GM12864 (cell line): ENCODE measurements around the gene TMEM72.
A peak's percentile ranks its signal among the peaks of the same experiment; 100 is the strongest.

Source experiments
- DNase-seq: peaks from one replicate; pipeline ENCODE4 v3.0.0-alpha.2; 2011; ENCODE audit warnings: low read depth
- H3K4me3 ChIP-seq: 2 replicates; pipeline ENCODE4 v1.5.1; 2011; ENCODE audit warnings: mild to moderate bottlenecking, low read depth, low read length, control low read depth
- CTCF ChIP-seq: IDR thresholded peaks from 2 replicates; pipeline ENCODE4 v1.5.1; 2011; ENCODE audit warnings: low read depth, mild to moderate bottlenecking, moderate library complexity, low read length, control low read depth, inconsistent platforms; ENCODE audit errors: missing control alignments

TMEM72 gene

GRCh38 chr10:44911081-44911540 is at the start of gene TMEM72:
TSS of gene TMEM72 (plus strand) at chr10:44911337. CDS start at chr10:44911513, 176 bp downstream.
- TF ChIP-seq CTCF: no peak
- H3K4me3 ChIP-seq: no peak within 1 kb of the TSS
- no peak for DNase-seq

GRCh38 chr10:44862006-44862751 is 49.0 kb upstream of the TMEM72 start:
- no peak for DNase-seq
- no peak for TF ChIP-seq CTCF
- no peak overlapping the region for H3K4me3 ChIP-seq

- H3K4me3 ChIP-seq: no peak overlapping the region
- no peak for DNase-seq
- no peak for TF ChIP-seq CTCF
Observed at GRCh38 chr10:44862924-44863323, 48.2 kb upstream of the TMEM72 start.

GRCh38 chr10:44863344-44864047 is 47.6 kb upstream of the TMEM72 start:
- H3K4me3 ChIP-seq: no peak overlapping the region
- no peak for TF ChIP-seq CTCF
- no peak for DNase-seq

GRCh38 chr10:44864051-44864450 is 47.1 kb upstream of the TMEM72 start:
- no peak for TF ChIP-seq CTCF
- no peak overlapping the region for H3K4me3 ChIP-seq
- DNase-seq: no peak

GRCh38 chr10:44864637-44865288 is 46.4 kb upstream of the TMEM72 start:
- peak overlapping the region; percentile 51 for H3K4me3 ChIP-seq

More at GRCh38 chr10:44864637-44865288, 46.4 kb upstream of the TMEM72 start:
- TF ChIP-seq CTCF: peak; percentile 96
- no peak for DNase-seq
